Measurements from ENCODE around the gene GIMAP7.
"Not testable (repeated sequence)": the region's sequence is repeated elsewhere in the genome, so short reads cannot be mapped to it uniquely, and the experiment has no call there.

Gene GIMAP7

DNA sequence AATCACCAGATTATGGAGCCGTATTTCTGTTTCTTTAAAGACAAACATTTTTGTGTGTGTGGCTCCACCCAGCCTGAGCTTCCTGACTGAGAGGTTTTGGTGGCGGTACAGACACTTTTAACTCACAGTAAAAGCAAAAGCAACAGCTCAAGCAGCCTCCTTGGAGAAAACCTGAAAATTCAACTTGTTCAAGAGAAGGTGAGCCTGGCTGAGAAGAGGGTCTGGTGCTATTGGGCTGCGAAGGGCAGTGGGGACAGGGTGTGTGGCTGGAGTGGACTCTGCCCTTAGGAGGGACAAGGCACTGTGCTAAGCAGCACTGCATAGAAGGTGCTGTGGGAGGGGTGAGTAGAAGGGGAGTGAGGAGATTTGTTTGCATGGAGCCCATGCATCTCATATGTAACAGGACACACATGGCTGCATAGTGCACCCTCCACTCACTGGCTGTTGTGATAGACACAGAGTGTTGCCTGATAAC lies at the start of gene GIMAP7:
Gene GIMAP7 (plus strand): TSS at position 125 of the 475 bp plus-strand sequence. CDS start 5,103 bp downstream, outside the sequence.
- peak; percentile 81 for DNase-seq

DNA sequence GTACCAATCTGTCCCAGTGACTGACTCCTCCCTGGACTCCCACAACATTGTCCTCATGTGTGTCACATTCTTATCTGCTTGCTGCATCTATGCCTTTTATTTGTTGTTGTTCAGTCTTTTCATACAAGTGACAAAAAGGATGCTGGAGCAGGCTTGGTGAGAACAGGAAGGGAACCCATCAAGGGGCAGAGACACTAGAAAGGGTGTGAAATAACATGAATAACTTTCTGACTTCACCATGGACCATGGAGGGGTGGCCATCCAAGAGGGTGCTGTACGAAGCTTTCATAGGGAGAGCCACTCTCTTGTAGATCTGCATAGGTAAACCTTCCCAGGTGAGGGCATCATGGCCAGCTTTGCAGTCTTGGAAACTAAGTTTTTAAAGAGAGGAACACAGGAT lies 49.7 kb upstream of the GIMAP7 start:
- no peak for DNase-seq

DNA sequence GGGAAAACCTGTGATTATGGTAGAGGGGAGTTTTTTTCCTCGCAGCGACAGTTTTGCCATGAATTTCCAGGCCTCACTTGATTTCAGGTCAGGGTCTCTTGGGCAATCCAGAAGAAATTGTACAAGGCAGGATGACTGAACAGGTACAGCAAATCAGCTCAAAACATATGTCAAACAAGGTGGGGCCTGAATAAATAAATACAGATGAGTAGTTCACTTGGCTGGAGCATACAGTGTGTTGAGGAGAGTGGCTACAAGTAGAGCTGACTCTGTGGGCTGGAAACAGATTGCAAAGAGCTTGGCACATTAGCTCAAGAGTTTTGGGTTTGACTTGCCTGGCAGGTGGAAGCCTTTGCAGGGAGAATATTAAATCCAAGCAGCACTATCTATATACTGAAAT lies 49.3 kb upstream of the GIMAP7 start:
- no peak for DNase-seq

DNA sequence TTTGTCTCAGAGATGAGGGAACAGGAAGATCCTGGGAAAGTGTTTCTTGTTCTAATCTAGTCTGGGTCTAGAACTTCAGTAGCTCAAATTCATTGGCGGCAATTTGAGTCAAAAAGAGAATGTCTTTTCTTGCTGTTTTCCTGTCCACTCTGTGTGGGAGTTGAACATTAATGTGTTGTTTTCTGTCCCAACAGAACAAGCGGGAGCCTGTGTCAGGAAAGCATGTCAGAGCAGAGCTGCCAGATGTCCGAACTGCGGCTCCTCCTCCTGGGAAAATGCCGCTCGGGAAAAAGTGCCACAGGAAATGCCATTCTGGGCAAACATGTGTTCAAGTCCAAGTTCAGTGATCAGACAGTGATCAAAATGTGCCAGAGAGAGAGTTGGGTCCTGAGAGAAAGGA lies 48.2 kb upstream of the GIMAP7 start:
- DNase-seq: no peak

DNA sequence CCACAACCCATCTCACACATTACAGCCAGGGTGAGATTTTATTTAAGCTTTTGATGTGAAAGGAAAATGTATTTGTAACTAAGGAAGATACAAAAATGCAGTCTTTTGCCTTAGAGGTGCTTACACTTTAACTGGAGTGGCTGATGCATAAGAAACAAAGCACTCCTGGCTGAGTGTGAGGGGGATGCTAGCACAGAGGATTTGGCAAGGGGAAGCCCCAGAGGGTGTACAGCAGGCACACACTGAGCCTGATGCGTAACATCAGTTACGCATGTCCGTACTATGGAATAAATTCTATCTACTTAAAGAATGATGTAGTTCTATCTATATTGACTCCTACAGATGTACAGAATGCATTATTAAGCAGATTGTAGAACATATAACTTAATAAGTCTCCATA lies 46.4 kb upstream of the GIMAP7 start:
- DNase-seq: no peak

DNA sequence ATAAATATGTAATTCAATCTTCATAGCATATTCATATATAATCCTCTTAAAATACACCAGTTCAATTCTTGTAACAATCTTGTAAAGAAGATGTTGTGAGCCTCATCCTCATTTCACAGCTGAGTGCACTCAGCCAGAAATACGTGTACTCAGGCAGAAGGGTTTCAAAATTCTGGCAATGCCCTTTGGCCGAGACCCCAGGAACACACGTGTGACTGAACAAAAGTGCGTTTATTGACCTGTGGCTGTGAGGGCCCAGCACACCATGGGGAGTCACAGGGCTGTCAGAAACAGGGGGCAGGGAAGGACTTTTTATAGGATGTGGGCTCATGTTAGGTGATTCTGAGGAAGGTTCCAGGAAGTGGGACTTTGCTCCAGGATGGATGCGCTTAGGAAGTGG lies 42.8 kb upstream of the GIMAP7 start:
- no peak for DNase-seq

DNA sequence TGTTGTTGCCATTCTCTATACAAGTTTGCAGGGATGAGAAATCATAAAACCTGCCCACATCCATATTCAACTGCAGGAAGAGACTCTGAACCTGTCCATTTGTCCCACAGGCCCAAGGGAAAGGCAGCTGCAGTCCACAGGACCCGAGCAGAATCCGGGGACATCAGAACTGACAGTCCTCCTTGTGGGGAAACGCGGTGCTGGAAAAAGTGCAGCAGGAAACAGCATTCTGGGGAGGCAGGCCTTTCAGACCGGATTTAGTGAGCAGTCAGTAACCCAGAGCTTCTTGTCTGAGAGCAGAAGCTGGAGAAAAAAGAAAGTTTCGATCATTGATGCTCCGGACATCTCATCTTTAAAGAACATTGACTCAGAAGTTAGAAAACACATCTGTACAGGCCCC lies 40.8 kb upstream of the GIMAP7 start:
- DNase-seq: no peak

DNA sequence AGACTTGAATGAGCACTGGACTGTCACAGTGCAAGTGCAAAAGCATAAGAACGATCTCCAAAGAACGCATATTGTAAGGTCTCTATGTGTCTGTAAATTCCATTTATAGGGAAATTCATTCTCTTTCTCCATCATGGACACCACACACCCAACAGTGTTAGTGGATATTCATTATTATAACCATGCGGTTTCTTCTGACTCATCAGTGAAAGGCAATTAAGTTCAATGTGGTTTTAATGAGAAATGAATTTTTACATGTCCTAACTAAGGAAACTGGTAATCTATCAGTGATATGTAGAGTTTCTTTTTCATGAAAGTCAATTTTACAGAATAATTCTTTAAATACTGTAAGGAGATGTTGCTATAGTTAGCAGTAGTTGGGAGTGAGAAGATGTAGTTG lies 38.4 kb upstream of the GIMAP7 start:
- DNase-seq: no peak

DNA sequence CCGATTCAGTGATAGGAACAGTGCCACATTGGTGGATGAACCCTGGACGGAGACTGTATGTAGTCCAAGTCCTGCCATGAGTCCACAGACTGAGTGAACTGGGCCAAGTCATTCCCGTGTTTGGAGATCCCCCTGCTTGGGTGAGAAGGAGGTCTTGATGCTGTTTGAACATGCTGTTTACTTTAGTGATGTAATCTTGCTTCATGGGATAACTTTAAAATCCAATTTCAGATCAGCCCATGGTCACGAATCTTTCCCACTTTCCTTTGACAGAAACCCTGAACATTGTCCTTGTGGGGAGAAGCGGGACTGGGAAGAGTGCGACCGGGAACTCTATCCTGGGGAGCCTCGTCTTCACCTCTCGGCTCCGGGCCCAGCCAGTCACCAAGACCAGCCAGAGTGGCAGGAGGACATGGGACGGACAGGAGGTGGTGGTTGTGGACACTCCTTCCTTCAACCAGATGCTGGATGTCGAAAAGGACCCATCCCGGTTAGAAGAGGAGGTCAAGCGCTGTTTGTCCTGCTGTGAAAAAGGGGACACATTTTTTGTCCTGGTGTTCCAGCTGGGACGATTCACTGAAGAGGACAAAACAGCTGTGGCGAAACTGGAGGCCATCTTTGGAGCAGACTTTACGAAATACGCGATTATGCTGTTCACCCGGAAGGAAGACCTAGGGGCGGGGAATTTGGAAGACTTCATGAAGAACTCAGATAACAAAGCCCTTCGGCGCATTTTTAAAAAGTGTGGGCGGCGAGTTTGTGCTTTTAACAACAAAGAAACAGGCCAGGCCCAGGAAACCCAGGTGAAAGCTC lies 37.6 kb upstream of the GIMAP7 start:
- peak; percentile 59 for DNase-seq

DNA sequence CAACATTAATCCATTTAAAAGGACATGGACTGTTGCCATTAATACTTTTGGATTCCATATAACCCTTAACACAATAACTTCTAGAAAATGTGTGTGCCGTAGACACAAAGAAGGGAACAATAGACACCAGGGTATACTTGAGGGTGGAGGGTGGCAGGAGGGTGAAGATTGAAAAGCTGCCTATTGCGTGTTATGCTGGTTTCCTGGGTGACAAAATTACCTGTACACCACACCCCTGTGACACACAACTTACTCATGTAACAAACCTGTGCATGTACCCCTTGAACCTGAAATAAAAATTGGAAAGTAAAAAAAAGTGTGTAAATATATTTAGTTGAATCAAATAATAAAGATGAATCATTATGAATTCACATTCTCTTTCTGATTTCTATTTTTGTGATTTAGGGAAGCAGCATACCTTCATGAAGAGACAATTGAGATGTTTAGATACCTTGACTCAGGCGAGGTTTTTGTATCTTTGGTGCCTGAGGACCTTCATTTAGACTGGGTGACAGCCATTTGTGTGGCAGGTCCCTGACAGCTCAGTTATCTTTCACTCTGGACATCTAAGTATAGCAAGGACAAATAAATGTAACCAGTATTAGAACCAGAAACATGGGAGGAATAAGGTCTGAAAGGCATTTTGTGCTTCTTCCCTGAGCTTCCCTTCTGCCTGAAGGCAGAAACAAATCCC lies 35.5 kb upstream of the GIMAP7 start:
- DNase-seq: peak; percentile 86

DNA sequence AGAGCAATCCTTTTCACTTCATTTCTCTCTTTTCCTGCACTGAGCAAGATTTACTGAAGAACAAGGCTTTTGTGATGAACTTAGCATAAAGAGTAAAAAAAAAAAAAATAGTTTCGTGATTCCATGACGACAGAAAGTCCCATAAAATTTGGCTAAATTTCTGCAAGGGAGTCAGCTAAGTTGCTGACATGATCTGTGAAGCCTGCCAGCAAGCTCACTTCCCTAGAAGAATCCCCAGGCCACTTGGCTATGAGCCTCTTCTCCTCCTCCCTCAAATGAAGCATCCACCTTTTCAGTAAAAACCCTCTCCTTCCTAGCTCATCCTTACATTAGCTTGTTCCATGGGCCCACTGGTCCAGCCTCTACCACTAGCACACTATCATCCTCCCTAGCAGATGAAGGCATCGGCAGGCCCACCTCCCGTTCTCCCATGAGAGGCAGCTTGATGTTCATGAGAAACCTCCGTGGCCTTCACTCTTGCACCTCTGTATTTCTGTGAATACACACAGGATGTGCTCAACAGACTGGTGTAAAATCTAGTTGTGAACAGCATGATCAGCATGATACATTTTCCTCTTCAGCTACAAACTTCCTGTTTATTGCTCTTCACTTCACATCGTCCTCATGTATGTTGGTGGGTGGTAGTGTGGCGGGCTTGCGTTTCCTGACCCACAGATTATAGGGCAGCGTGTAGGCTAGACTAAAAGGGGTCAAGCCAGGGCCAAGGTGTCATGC lies 33.3 kb upstream of the GIMAP7 start:
- peak; percentile 81 for DNase-seq

DNA sequence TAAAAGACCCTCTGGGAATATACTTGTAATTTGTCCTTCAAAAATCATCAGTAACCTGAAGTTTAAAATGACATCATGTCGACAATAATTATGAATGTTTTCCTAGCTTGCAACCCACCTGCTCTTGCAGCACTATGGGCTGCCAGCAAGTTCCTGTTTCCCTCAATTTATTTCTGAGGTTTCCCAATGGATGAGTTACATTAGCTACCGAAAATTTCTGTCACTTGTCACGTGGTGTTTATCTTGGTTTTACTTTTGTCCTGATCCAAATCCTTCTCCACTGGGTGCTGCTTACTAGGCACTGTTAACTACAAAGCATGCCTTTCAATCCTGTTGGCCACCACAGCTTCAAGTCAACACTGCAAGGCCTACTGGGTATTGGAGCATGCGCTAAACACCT lies 32.8 kb upstream of the GIMAP7 start:
- DNase-seq: peak; percentile 33

DNA sequence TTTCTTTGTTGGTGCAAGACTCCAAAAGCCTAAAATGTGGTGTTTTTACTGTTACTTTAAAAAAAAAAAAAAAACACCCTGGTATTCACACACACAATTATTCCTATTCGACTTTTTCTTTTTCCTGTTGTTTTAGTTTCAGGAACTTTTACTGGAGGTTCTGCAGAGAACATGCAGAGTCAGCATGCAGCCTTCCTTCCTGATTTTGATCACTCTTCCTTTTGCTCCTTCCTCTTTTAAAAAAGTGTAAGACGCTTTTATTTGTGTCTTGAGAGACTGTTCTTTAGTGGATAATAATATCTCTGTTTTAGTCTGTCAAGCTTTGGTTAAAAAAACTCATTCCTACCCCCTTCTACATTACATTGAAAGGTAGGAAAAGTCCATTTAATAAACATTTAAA lies 31.2 kb upstream of the GIMAP7 start:
- peak; percentile 32 for DNase-seq

DNA sequence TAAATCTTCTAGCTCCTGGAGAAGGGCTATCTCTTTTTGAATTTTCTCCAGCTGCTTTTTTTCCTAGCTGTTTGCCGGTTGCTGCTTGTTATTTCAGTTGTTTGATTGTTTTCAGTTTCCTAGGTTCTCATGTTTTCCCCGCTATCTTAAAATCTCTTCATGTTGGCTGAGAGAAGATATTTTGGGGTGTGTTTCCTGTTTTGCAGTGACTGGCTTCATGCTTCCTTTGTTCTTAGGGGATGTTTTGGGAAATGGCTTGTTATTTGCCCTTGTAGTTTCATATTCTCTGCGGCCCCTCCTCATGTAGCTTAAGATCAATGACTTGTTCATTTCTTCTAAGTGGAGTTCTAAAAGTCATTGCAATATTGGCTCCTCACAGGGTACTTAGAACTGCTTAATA lies 30.6 kb upstream of the GIMAP7 start:
- DNase-seq: peak; percentile 88

DNA sequence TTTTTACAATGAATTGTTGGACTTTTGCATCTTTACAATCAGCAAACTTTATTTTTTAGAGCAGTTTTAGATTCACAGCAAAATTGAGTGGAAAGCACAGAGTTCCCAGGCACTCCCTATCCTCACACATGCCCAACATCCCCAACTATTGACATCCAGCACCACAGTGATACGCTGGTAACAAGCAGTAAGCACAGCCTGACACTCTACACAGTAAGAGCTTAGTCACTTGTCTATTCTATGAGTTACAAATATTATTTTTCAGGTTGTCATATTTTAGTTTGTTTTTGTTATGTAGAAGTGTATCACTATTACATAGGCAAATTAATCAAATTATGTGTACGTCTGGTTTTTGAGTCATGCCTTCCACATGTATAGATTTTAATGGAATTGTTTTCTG lies 27.0 kb upstream of the GIMAP7 start:
- no peak for DNase-seq

DNA sequence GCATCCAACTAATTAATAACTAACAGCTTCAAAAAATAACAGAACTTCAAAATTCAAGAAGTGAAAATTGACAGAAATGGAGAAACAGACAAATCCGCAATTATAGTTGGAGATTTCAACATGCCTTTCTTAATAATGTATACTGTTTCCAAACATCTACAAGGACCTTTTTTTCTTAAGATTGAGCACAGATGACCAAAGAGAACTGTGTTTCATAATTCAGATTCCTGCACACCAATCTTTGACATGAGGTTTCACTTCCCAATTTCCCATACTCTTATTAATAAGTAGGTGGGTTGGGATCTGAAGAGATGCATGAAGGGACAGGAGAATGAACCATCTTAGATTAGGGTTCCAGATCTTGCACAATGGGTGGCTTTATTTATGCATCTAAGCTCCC lies 24.9 kb upstream of the GIMAP7 start:
- DNase-seq: no peak

DNA sequence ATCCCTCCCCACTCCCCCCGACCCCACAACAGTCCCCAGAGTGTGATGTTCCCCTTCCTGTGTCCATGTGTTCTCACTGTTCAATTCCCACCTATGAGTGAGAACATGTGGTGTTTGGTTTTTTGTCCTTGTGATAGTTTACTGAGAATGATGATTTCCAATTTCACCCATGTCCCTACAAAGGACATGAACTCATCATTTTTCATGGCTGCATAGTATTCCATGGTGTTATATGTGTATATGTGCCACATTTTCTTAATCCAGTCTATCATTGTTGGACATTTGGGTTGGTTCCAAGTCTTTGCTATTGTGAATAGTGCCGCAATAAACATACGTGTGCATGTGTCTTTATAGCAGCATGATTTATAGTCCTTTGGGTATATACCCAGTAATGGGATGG lies 21.2 kb upstream of the GIMAP7 start:
- DNase-seq: not testable (repeated sequence)

DNA sequence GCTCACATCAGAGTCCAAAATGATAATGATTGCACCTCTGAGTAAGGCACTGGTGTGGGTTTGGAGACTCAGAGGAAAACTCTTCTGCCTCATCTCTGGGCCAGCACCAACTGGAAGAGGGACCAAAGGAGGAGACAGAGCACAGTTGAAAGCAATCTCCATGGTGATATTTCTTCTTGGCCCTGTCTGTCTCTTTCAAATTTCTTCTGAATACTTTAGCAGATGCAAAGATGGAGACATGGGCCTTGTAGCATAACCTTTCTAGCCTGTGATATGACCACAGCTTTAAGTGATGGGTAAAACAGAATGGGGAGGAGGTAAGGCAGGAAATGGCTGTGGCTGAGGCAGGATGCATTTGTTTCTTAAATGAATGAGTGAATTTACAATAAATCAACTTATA lies 12.2 kb upstream of the GIMAP7 start:
- DNase-seq: peak; percentile 74

DNA sequence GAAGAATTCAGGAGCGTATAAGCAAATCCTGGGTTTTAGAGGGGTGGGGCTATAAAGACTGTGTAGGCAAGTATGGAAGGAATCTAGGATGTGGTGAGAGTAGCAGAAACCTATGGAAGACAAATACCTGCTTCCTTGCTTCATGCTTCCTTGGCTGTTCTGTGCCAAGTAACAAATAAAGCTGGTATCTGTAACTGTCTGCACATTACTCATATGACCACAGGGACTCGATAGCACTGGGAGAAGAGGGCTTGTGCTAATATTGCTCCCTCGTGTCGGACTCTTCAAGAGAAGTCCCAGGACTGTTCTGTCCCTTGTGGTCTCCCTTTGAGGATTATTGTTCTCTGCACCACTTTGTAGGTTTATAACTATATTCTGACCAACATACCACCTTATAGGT lies 11.5 kb upstream of the GIMAP7 start:
- DNase-seq: no peak

DNA sequence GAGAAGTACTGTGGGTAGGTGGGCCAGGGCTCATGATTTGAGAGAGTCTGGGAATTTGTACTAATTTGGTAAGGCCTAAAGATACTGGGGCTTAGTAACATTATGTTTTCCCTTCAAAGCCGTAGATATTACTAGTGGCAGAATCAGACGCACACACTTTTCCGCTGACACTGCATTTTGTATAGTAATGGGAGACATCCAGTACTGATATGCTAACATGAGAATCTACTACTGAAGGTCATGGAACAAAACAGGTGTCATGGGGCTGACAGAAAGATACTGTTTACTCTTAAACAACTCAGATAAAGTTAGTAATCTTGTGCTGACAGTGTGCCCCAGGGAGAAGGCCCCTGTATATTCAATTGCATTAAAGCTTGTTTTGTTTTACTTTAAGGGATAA lies 11.1 kb upstream of the GIMAP7 start:
- no peak for DNase-seq

DNA sequence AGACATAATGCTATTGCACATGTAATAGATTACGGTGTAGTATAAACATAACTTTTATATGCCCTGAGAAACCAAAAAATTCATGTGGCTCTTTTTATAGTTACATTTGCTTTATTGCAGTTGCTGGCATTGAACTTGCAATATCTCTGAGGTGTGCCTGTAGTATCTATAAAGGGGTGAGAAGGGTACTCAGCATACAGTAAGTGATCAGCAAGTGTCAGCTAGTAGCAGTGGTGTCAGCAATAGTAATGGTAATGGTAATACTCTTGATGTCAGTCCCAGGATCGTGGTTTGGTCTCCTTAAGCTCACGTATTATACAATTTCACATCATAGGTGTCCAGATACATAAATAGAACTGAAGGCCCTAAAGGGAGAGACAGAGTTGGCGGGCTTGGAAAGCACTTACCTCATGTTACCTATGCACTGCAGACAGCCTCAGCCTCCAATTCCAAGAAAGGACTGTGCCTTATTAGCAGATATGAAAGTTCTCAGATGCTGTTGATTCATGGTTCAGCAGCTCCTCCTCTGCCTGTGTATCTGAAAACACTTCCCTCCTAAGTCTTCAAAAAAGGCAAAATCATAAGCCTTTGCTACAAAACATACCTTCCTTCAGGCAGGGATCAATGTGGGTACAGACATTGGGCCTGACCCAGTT lies 6.6 kb upstream of the GIMAP7 start:
- DNase-seq: no peak

DNA sequence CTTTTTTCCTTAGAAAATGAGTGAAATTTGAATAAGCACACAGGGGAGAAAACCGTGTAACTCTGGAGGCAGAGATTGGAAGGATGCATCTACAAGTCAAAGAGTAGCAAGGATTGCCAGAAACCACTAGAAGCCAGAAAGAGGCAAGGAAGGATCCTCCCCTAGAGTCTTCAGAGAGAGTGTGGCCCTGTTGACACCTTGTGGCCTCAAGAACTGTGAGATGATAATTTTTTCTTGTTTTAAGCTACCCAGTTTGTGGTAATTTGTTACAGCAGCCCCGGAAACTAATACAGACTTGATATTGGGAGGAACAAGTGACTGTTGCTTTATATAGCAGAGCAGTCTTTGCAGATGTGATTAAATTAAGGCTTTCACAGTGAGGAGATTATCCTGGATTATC lies 3.6 kb upstream of the GIMAP7 start:
- no peak for DNase-seq

DNA sequence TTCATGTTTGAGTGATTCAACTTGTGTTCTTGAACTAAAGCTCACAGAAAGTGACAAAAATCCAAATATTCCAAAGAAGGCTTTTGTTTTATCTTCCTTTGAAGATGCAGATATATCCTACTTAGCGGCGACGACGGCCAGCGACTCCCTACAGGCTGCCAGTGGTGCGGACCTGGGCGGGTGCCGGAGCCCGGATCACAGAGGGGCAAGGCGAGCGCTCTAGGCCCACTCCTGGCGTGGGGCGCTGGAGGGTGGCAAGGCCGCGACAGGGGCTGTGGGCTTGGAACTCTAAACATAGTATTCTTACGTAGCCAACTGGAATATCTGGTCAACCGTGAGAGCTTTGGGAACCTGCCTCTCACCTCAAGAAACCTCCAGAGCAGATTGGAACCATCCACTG lies 914 bp upstream of the GIMAP7 start:
- DNase-seq: no peak

Measured in CD4-positive, alpha-beta T cell treated with Interleukin-21 for 1 hour (primary cell).